HFFc6 (cell line): ENCODE data around the gene ID1. TPM values are rescaled to one million over a fixed set of nuclear protein-coding genes. Genes with fewer than 3 reads are reported as not detected.

Source experiments
- DNase-seq: peaks from one replicate; pipeline ENCODE4 v3.0.0-alpha.2; 2018
- H3K27ac Mint-ChIP-seq: 2 replicates; pipeline ENCODE4 v1.8.0; 2020; ENCODE audit warnings: mild to moderate bottlenecking, mixed read lengths
- H3K27me3 Mint-ChIP-seq: 2 replicates; pipeline ENCODE4 v1.8.0; 2021; ENCODE audit warnings: mild to moderate bottlenecking, moderate library complexity, mixed read lengths; ENCODE audit not compliant: insufficient read depth
- H3K36me3 Mint-ChIP-seq: 2 replicates; pipeline ENCODE4 v1.8.0; 2021; ENCODE audit warnings: low read depth, mixed read lengths
- H3K4me1 Mint-ChIP-seq: 2 replicates; pipeline ENCODE4 v1.8.0; 2020; ENCODE audit warnings: low read depth, mixed read lengths
- H3K4me3 Mint-ChIP-seq: 2 replicates; pipeline ENCODE4 v1.8.0; 2020; ENCODE audit warnings: mild to moderate bottlenecking, moderate library complexity, mixed read lengths
- H3K9me3 Mint-ChIP-seq: 2 replicates; pipeline ENCODE4 v1.8.0; 2020; ENCODE audit warnings: mild to moderate bottlenecking, mixed read lengths
- total RNA-seq, 6 experiments: library from RNA; stranded (reverse); fragmentation: NEBNext Ultra II Directional; extraction: Animal tissue kit (Norgen Biotek cat#: 25700); gene quantifications; 2 replicates in 1 of 6; 3 replicates in 5 of 6; pipeline ENCODE4 v1.2.3, GENCODE V29; 2021
- TF ChIP-seq, protein P1 (sequence below): fragments of 200-600 bp; sonication (generic); IDR thresholded peaks from 2 replicates; pipeline ENCODE4 v1.5.0; 2021; ENCODE audit warnings: antibody characterized with exemption, mild to moderate bottlenecking

ID1 gene
- total RNA-seq, 6 experiments from 2014 or later: 397 to 487 (median 452) TPM

GRCh38 chr20:31581391-31581790 lies 23.7 kb upstream of the ID1 start:
- no peak overlapping the region for H3K4me3 Mint-ChIP-seq
- peaks cover 3% of the 10 kb centered on the region; the same call in 1 of the 2 replicates for H3K27me3 Mint-ChIP-seq
- DNase-seq: no peak
- H3K27ac Mint-ChIP-seq: no peak overlapping the region
- H3K4me1 Mint-ChIP-seq: peaks cover 6% of the 10 kb centered on the region; the same call in 1 of the 2 replicates
- peaks cover 14% of the 10 kb centered on the region; the same call in 1 of the 2 replicates for H3K36me3 Mint-ChIP-seq
- TF ChIP-seq, protein P1, sequence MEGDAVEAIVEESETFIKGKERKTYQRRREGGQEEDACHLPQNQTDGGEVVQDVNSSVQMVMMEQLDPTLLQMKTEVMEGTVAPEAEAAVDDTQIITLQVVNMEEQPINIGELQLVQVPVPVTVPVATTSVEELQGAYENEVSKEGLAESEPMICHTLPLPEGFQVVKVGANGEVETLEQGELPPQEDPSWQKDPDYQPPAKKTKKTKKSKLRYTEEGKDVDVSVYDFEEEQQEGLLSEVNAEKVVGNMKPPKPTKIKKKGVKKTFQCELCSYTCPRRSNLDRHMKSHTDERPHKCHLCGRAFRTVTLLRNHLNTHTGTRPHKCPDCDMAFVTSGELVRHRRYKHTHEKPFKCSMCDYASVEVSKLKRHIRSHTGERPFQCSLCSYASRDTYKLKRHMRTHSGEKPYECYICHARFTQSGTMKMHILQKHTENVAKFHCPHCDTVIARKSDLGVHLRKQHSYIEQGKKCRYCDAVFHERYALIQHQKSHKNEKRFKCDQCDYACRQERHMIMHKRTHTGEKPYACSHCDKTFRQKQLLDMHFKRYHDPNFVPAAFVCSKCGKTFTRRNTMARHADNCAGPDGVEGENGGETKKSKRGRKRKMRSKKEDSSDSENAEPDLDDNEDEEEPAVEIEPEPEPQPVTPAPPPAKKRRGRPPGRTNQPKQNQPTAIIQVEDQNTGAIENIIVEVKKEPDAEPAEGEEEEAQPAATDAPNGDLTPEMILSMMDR: no peak
- H3K9me3 Mint-ChIP-seq: 0 out of 2 replicates have a peak, but pooled peaks cover 7% of the 10 kb centered on the region

GRCh38 chr20:31587545-31588389 lies 17.3 kb upstream of the ID1 start:
- Mint-ChIP-seq H3K27ac (peak overlapping the region; percentile 85), H3K4me3 (peak overlapping the region; percentile 85), H3K36me3 (no peaks in the 10 kb centered on the region), H3K27me3 (no peaks in the 10 kb centered on the region; the same call in 1 of the 2 replicates), H3K4me1 (peaks cover 35% of the 10 kb centered on the region), H3K9me3 (no peaks in the 10 kb centered on the region)
- TF ChIP-seq, protein P1: no peak
- DNase-seq: no peak

DNA sequence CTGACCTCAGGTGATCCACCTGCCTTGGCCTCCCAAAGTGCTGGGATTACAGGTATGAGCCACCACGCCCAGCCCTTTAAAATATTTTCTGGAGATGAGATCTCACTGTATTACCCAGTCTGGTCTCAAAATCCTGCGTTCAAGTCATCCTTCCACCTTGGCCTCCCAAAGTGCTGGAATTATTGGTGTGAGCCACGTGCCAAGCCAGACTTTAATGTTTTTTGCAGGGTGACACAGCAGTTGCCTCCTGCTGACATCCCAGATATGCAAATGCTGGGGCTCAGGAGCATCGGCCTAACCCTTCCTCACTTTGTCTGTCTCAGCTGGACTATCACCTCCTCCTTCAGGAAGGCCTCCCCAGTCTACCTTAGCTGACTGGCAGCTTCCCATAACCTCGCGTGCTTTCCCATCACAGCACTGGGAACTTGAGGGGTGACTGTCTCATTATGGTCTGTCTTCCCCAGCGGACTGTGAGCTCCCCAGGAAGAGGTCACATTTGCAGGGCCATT lies 14.3 kb upstream of the ID1 start:
- H3K27me3 Mint-ChIP-seq: no peaks in the 10 kb centered on the region; the same call in none of the 2 replicates
- H3K4me1 Mint-ChIP-seq: peaks cover 65% of the 10 kb centered on the region
- TF ChIP-seq, protein P1: no peak
- H3K36me3 Mint-ChIP-seq: no peaks in the 10 kb centered on the region
- DNase-seq: no peak
- peak overlapping the region; percentile 49 for H3K27ac Mint-ChIP-seq
- H3K9me3 Mint-ChIP-seq: no peaks in the 10 kb centered on the region
- no peak overlapping the region for H3K4me3 Mint-ChIP-seq

GRCh38 chr20:31593221-31594001 lies 11.7 kb upstream of the ID1 start:
- no peaks in the 10 kb centered on the region; the same call in none of the 2 replicates for H3K27me3 Mint-ChIP-seq
- TF ChIP-seq, protein P1: peak; percentile 62; the same call in 1 of the 2 replicates
- DNase-seq: peak; percentile 92
- peak overlapping the region; percentile 66 for H3K4me3 Mint-ChIP-seq
- H3K36me3 Mint-ChIP-seq: no peaks in the 10 kb centered on the region
- H3K9me3 Mint-ChIP-seq: no peaks in the 10 kb centered on the region
- H3K4me1 Mint-ChIP-seq: peaks cover 71% of the 10 kb centered on the region
- H3K27ac Mint-ChIP-seq: peak overlapping the region; percentile 94

GRCh38 chr20:31594002-31594557 lies 11.0 kb upstream of the ID1 start:
- peaks cover 65% of the 10 kb centered on the region for H3K4me1 Mint-ChIP-seq
- no peaks in the 10 kb centered on the region for H3K36me3 Mint-ChIP-seq
- H3K4me3 Mint-ChIP-seq: peak overlapping the region; percentile 66
- DNase-seq: no peak
- TF ChIP-seq, protein P1: no peak
- no peaks in the 10 kb centered on the region for H3K9me3 Mint-ChIP-seq
- peak overlapping the region; percentile 94 for H3K27ac Mint-ChIP-seq
- H3K27me3 Mint-ChIP-seq: no peaks in the 10 kb centered on the region; the same call in none of the 2 replicates
